HCT116 (cell line): ENCODE results near the gene ADIPOQ.
"Not testable (repeated sequence)": the region's sequence is repeated elsewhere in the genome, so short reads cannot be mapped to it uniquely, and the experiment has no call there.

Experiments used
- CTCF ChIP-seq, 3 experiments: fragments of 200-600 bp in 1 of 3; sonication (generic) in 1 of 3; IDR thresholded peaks in 2 of 3; conservative IDR thresholded peaks in 1 of 3; 2 replicates each; pipeline ENCODE4 v1.5.1; 2012 to 2017; ENCODE audit warnings: low read depth in 2 of 3, low read length in 2 of 3, antibody characterized with exemption in 1 of 3, borderline replicate concordance in 1 of 3, control low read depth in 1 of 3, mild to moderate bottlenecking in 1 of 3, mixed read lengths in 1 of 3, mixed run types in 1 of 3, moderate library complexity in 1 of 3; ENCODE audit not compliant: insufficient read depth in 1 of 3
- MAX ChIP-seq: IDR thresholded peaks from 2 replicates; pipeline ENCODE4 v1.6.1; 2012
- POLR2A ChIP-seq: IDR thresholded peaks from 2 replicates; pipeline ENCODE4 v1.7.0; 2011; ENCODE audit warnings: borderline replicate concordance; ENCODE audit not compliant: insufficient read depth, insufficient read length; ENCODE audit errors: extremely low read depth

- TF ChIP-seq POLR2A; CTCF (IDR thresholded peaks at IDR 0.05 in 2 of 3, conservative IDR thresholded peaks at IDR 0.05 in 1 of 3; ENCODE audit: borderline replicate concordance in 1 of 3, insufficient read depth in 1 of 3, low read depth in 2 of 3, low read length in 2 of 3); MAX: not testable (repeated sequence)
These were observed 47.2 kb downstream of the ADIPOQ start for GRCh38 chr3:186889698-186890097.
